Measurements from ENCODE around the gene DEFB110.

Gene DEFB110

GRCh38 chr6:50030350-50030749, 8.6 kb upstream of the DEFB110 start:
- TF ChIP-seq POLR2AphosphoS5 (IDR thresholded peaks at IDR 0.05; ENCODE audit: low read depth): no peak
- no peak for TF ChIP-seq GABPA (IDR thresholded peaks at IDR 0.05; ENCODE audit: low read depth)
- TF ChIP-seq CTCF (IDR thresholded peaks at IDR 0.05; ENCODE audit: insufficient read depth, low read length): no peak
- no peak for TF ChIP-seq REST (IDR thresholded peaks at IDR 0.05; ENCODE audit: insufficient replicate concordance, low read depth)
- TF ChIP-seq SPI1 (IDR thresholded peaks at IDR 0.05; ENCODE audit: borderline replicate concordance, low read depth): no peak
- Histone ChIP-seq H3K4me3 (replicated peaks; ENCODE audit: insufficient read depth, low read length) (no peak overlapping the region), H3K27ac (replicated peaks) (no peak overlapping the region), H3K27me3 (ENCODE audit: insufficient read depth, poor library complexity, severe bottlenecking) (no peaks in the 10 kb centered on the region)
- DNase-seq (ENCODE audit: low read depth in 1 of 2, low spot score in 1 of 2): no peak

DNA sequence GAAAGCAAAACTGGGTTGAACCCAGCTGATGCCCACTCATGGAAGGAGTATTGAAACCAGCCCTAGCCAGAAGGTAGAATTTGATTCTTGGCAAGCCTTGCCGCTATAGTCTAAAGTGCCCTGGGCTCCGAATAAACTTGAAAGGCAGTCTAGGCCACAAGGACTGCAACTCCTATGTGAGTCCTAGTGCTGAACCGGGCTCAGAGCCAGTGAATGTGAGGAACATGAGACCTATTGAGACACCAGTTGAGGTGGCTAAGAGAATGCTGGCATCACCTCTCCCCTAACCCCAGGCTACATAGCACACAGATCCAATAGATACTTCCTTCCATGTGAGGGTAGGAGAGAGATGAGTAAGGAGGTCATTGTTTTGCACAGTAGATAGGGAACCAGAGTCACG, 3.5 kb upstream of the DEFB110 start:
- no peak for DNase-seq (ENCODE audit: low read depth in 1 of 2, low spot score in 1 of 2)
- Histone ChIP-seq H3K27me3 (ENCODE audit: insufficient read depth, poor library complexity, severe bottlenecking) (no peaks in the 10 kb centered on the region), H3K27ac (replicated peaks) (no peak overlapping the region), H3K4me3 (replicated peaks; ENCODE audit: insufficient read depth, low read length) (no peak overlapping the region)
- TF ChIP-seq GABPA (IDR thresholded peaks at IDR 0.05; ENCODE audit: low read depth) (no peak), CTCF (IDR thresholded peaks at IDR 0.05; ENCODE audit: insufficient read depth, low read length) (no peak)

DNA sequence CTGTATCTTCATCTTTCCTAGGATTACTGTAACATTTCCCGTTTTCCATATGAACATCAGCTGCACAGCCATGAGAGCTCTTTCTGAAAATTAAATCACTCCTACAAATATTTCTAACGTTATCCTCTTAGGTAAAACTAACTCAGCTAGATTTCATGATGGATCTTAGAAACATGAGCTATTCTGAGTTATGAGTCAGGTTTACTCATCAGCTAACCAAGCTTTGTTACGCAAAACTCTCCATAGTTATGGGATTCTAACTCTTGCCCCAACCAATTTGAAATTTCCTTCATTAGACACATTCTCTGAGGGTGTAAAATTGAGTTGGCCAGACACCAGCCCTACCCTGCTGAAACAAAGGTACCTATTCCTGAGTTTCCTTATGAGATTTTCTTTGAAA, 14.0 kb downstream of the DEFB110 start:
- Histone ChIP-seq H3K27me3 (ENCODE audit: insufficient read depth, poor library complexity, severe bottlenecking) (no peaks in the 10 kb centered on the region), H3K27ac (replicated peaks) (no peak overlapping the region), H3K4me3 (replicated peaks; ENCODE audit: insufficient read depth, low read length) (no peak overlapping the region)
- no peak for TF ChIP-seq SPI1 (IDR thresholded peaks at IDR 0.05; ENCODE audit: borderline replicate concordance, low read depth)
- TF ChIP-seq GABPA (IDR thresholded peaks at IDR 0.05; ENCODE audit: low read depth): no peak
- no peak for TF ChIP-seq REST (IDR thresholded peaks at IDR 0.05; ENCODE audit: insufficient replicate concordance, low read depth)
- TF ChIP-seq POLR2AphosphoS5 (IDR thresholded peaks at IDR 0.05; ENCODE audit: low read depth): no peak
- no peak for TF ChIP-seq CTCF (IDR thresholded peaks at IDR 0.05; ENCODE audit: insufficient read depth, low read length)
- DNase-seq (ENCODE audit: low read depth in 1 of 2, low spot score in 1 of 2): no peak

DNA sequence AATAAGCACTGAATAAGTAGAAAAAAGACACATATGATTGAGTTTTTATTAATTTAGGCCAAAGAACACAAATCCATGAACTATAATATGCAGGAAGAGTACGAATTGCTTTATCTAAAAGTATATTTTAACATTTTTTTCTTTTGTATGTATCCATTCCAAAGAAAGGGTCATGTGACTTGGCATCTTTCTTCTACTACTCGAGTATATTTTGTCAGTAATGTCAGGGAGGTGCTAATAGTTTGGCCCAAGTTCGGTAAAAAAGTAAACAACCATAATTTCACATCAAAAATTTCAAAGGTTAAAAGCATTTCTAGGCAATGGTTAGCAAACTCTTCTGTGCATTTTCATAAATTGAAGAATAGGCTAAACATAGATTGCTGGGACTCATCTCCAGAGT, 18.7 kb downstream of the DEFB110 start:
- DNase-seq (ENCODE audit: low read depth in 1 of 2, low spot score in 1 of 2): no peak
- H3K27me3 ChIP-seq (ENCODE audit: insufficient read depth, poor library complexity, severe bottlenecking): no peaks in the 10 kb centered on the region
- no peak overlapping the region for H3K4me3 ChIP-seq (replicated peaks; ENCODE audit: insufficient read depth, low read length)
- TF ChIP-seq CTCF (IDR thresholded peaks at IDR 0.05; ENCODE audit: insufficient read depth, low read length) (no peak), GABPA (IDR thresholded peaks at IDR 0.05; ENCODE audit: low read depth) (no peak), SPI1 (IDR thresholded peaks at IDR 0.05; ENCODE audit: borderline replicate concordance, low read depth) (no peak), REST (IDR thresholded peaks at IDR 0.05; ENCODE audit: insufficient replicate concordance, low read depth) (no peak), POLR2AphosphoS5 (IDR thresholded peaks at IDR 0.05; ENCODE audit: low read depth) (no peak)
- H3K27ac ChIP-seq (replicated peaks): no peak overlapping the region

All from HL-60 (cell line).